Breast epithelium (tissue), 4 donors: ENCODE data around the gene CASZ1. TPM values are rescaled to one million over a fixed set of nuclear protein-coding genes. Genes with fewer than 3 reads are reported as not detected.

Experiments
- DNase-seq, 2 donors: peaks; one replicate each; pipeline ENCODE4 v3.0.0-alpha.2; 2019; ENCODE audit warnings: low spot score in 2 of 2
- H3K27ac ChIP-seq, 2 donors: fragments of 200-600 bp; sonication (generic) in 1 of 2; one replicate each; pipeline ENCODE4 v1.5.1; 2016 to 2019; ENCODE audit warnings: mild to moderate bottlenecking in 1 of 2
- H3K27me3 ChIP-seq, 2 donors: fragments of 200-600 bp; sonication (generic) in 1 of 2; one replicate each; pipeline versions ENCODE4 v1.5.1 to v1.6.0; 2017 to 2019; ENCODE audit warnings: control low read depth in 1 of 2, mild to moderate bottlenecking in 1 of 2
- H3K36me3 ChIP-seq: fragments of 200-600 bp; one replicate; pipeline ENCODE4 v1.5.1; 2019
- H3K4me1 ChIP-seq, 2 donors: fragments of 200-600 bp; sonication (generic); one replicate each; pipeline ENCODE4 v1.5.1; 2016 to 2019; ENCODE audit warnings: control low read depth in 1 of 2
- H3K4me3 ChIP-seq, 3 donors: fragments of 200-600 bp; sonication (generic); 1 replicate in 2 of 3; 2 replicates in 1 of 3; pipeline ENCODE4 v1.5.1; 2016 to 2019; ENCODE audit warnings: mild to moderate bottlenecking in 3 of 3, moderate library complexity in 2 of 3
- H3K9me3 ChIP-seq, 2 donors: fragments of 200-600 bp; sonication (generic) in 1 of 2; one replicate each; pipeline ENCODE4 v1.5.1; 2016 to 2019; ENCODE audit warnings: control low read depth in 1 of 2
- CTCF ChIP-seq, 3 donors: fragments of 450-650 bp; IDR thresholded peaks; one replicate each; pipeline ENCODE4 v1.5.1; 2016 to 2017; ENCODE audit warnings: antibody characterized with exemption in 3 of 3, mild to moderate bottlenecking in 3 of 3, moderate library complexity in 3 of 3
- POLR2A ChIP-seq: fragments of 450-650 bp; IDR thresholded peaks from one replicate; pipeline ENCODE4 v1.6.1; 2016; ENCODE audit warnings: antibody characterized with exemption, mild to moderate bottlenecking, moderate library complexity
- POLR2AphosphoS5 ChIP-seq, 3 donors: sonication (generic); formaldehyde crosslinking; IDR thresholded peaks; one replicate each; pipeline ENCODE4 v1.6.1; 2017; ENCODE audit warnings: antibody characterized with exemption in 3 of 3
- intact Hi-C: fragments of 100-400 bp; cut with DNase I; formaldehyde crosslinking; loops from one replicate; pipeline ENCODE4 v1.15.1; 2023; ENCODE audit warnings: low total_unique reads
- total RNA-seq, 3 donors: library from RNA; depleted of rRNA; stranded (reverse); fragments of >200 nt; gene quantifications; one replicate each; pipeline ENCODE4 v1.1.0, GENCODE V29; 2016

Gene CASZ1
- total RNA-seq, 3 donors from 2014 or later, result 1.1 to 39.1 (median 32.4) TPM

DNA sequence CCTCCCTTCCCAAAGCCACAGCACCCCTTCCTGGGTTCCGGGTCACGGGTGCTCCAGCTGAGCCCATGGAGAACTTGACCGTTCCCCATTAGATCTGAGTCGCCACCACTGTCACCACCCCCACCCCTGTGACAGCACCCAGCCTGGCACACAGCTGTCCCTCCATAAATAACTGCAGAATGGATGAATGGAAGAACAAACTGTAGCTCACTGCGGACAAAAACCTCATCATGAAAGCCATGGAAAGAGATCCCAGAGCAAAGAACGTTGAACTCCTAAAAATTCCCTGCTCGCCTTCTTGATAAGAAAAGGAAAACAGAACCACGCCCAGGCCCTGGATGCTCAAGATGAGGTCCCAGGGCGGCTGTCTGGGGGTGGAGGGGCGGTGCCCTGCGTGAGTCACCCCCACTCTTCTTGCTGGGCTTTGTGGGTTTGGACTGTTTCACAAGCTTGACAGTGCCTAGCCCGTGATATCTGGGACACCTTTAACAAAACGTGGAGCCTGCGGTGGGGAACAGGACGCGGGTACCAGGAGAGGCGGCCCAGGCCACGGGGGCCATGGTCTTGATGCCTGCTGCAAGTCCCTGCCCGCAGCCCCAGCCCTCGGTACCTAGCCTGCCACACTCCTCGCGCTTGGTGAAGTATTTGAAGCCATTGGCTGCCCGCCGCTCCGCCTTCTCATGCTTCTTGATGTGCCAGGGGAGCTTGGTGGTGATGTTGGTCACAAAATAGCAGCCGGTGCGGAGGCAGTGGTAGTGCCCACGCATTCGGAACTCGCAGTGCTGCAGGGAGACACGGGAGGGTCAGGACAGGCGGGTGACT, 151.9 kb downstream of the CASZ1 start:
- TF ChIP-seq POLR2A (no peak), CTCF (IDR thresholded peaks at IDR 0.05) (no peak), POLR2AphosphoS5 (IDR thresholded peaks at IDR 0.05) (no peak)
- H3K4me3 ChIP-seq, result no peak overlapping the region
- H3K9me3 ChIP-seq, result no peaks in the 10 kb centered on the region
- DNase-seq, result no peak
- H3K36me3 ChIP-seq, result no peaks in the 10 kb centered on the region
- H3K4me1 ChIP-seq, result peaks cover 8 to 11% of the 10 kb centered on the region in 2 donors
- peaks cover 0 to 2% of the 10 kb centered on the region in 2 donors for H3K27me3 ChIP-seq
- H3K27ac ChIP-seq, result peak overlapping the region in 1 of 2 donors; percentile 69
- intact Hi-C loops, result no loop called here

DNA sequence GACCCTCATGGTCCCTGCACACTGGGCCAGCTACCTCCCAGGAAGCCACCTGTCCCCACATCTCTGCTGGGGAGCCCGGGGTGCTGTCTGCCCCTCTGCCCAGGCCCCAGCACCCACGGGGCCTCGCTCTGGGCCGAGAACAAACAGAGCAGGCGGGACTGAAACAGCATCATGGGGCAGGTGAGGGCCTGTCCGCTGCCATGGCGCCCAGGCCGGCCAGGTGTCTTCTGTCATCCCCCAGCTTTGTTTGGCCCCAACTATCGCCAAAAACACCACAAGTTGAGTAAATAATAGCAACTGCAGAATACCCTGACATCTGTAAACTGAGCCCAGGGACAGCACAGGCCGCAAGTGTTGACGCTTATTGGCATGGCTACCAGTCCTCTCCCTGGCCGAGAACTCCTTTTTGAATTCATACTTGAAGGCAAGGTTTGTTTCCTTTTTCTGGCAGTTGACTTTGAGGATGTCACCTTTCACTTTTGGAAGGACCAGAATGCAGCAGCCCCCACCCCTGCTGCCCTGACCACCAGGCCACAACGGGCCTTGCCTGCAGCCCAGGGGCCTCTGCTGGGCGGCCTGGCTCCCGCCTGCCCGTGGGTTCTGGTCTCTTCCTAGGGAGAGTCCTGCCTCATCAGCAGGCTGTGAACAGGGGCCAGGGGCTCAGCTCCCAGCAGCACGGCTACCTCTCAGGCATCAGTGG, 152.7 kb downstream of the CASZ1 start:
- H3K9me3 ChIP-seq, result no peaks in the 10 kb centered on the region
- peaks cover 8 to 11% of the 10 kb centered on the region in 2 donors for H3K4me1 ChIP-seq
- intact Hi-C loops, result no loop called here
- no peak overlapping the region for H3K4me3 ChIP-seq
- peak overlapping the region; percentile 55 to 69 for H3K27ac ChIP-seq
- H3K27me3 ChIP-seq, result peaks cover 0 to 2% of the 10 kb centered on the region in 2 donors
- TF ChIP-seq POLR2AphosphoS5 (IDR thresholded peaks at IDR 0.05) (no peak), POLR2A (no peak), CTCF (IDR thresholded peaks at IDR 0.05) (no peak)
- DNase-seq, result no peak
- no peaks in the 10 kb centered on the region for H3K36me3 ChIP-seq

- Histone ChIP-seq H3K36me3 (no peaks in the 10 kb centered on the region), H3K27ac (peak overlapping the region in 1 of 2 donors; percentile 69)
Measured at GRCh38 chr1:10642403-10643080, 153.9 kb downstream of the CASZ1 start.

DNA sequence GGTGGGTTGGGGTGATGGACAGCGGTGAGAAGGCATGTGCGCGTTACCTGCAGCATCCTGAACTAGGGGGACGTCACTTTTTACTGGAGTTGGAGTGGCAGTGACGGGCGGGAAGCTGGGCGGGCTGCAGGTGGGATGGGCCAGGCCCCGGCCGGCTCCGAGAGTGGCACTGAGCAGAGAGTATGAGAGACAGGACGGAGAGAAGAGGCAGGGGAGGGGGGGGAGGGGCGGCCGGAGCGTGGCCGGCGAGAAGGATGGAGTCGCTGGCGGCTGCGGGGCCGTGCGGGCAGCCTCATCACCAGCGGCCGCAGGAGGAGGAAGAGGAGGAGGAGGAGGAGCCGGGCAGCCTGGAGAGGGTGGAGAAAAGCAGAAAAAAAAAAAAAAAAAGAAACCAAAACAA, 154.5 kb downstream of the CASZ1 start:
- TF ChIP-seq POLR2A (no peak), POLR2AphosphoS5 (IDR thresholded peaks at IDR 0.05) (no peak), CTCF (IDR thresholded peaks at IDR 0.05) (no peak)
- Histone ChIP-seq H3K36me3 (no peaks in the 10 kb centered on the region), H3K27ac (peak overlapping the region; percentile 78 to 82), H3K27me3 (peaks cover 0 to 2% of the 10 kb centered on the region in 2 donors), H3K4me1 (peaks cover 11 to 14% of the 10 kb centered on the region in 2 donors), H3K9me3 (no peaks in the 10 kb centered on the region), H3K4me3 (no peak overlapping the region)
- intact Hi-C loops, result no loop called here
- DNase-seq, result no peak

More at GRCh38 chr1:10642403-10643080, 153.9 kb downstream of the CASZ1 start:
- H3K9me3 ChIP-seq, result no peaks in the 10 kb centered on the region
- H3K27me3 ChIP-seq, result peaks cover 0 to 2% of the 10 kb centered on the region in 2 donors
- no peak for TF ChIP-seq POLR2AphosphoS5 (IDR thresholded peaks at IDR 0.05)
- TF ChIP-seq POLR2A, result no peak
- TF ChIP-seq CTCF (IDR thresholded peaks at IDR 0.05), result no peak
- intact Hi-C loops, result no loop called here
- H3K4me3 ChIP-seq, result no peak overlapping the region
- no peak for DNase-seq
- peaks cover 11 to 14% of the 10 kb centered on the region in 2 donors for H3K4me1 ChIP-seq
